CD4-positive, alpha-beta memory T cell (primary cell): ENCODE results near the gene NDUFB10. TPM values are rescaled to one million over a fixed set of nuclear protein-coding genes. Genes with fewer than 3 reads are reported as not detected.

Experiments used
- CTCF ChIA-PET: fragments of 350-600 bp; sonication (Branson Sonifier 250); formaldehyde crosslinking; loops from one replicate; lab custom pipeline; 2021; ENCODE audit warnings: inconsistent platforms; ENCODE audit not compliant: partially characterized antibody; lab: Charles Lee
- POLR2A ChIA-PET: fragments of 350-600 bp; sonication (Branson Sonifier 250); formaldehyde crosslinking; loops from one replicate; lab custom pipeline; 2021; ENCODE audit not compliant: partially characterized antibody; lab: Charles Lee
- DNase-seq, 5 donors: peaks; one replicate each; pipeline versions ENCODE4 v3.0.0 to v3.0.0-alpha.2; 2020 to 2022; ENCODE audit warnings: mixed read lengths in 1 of 5
- H3K27ac ChIP-seq: one replicate; pipeline ENCODE4 v1.7.0; 2013; ENCODE audit warnings: low read depth, low read length
- H3K27me3 ChIP-seq: 2 replicates; pipeline ENCODE4 v1.7.0; 2013; ENCODE audit warnings: mild to moderate bottlenecking, low read length, moderate library complexity; ENCODE audit not compliant: insufficient read depth
- H3K36me3 ChIP-seq: 2 replicates; pipeline ENCODE4 v1.7.0; 2013; ENCODE audit warnings: mild to moderate bottlenecking, low read length, moderate library complexity; ENCODE audit not compliant: insufficient read depth
- H3K4me1 ChIP-seq: 2 replicates; pipeline ENCODE4 v1.7.0; 2013; ENCODE audit warnings: mild to moderate bottlenecking, low read length, moderate library complexity; ENCODE audit not compliant: insufficient read depth
- H3K4me3 ChIP-seq, 2 donors: one replicate each; pipeline ENCODE4 v1.7.0; 2013; ENCODE audit warnings: low read length in 2 of 2, mild to moderate bottlenecking in 1 of 2
- H3K9me3 ChIP-seq, 2 donors: one replicate each; pipeline ENCODE4 v1.7.0; 2013; ENCODE audit warnings: low read length in 2 of 2, control low read depth in 1 of 2; ENCODE audit not compliant: control insufficient read depth in 1 of 2
- H3K27ac Mint-ChIP-seq, 7 donors: one replicate each; pipeline ENCODE4 v1.8.0; 2020 to 2021; ENCODE audit warnings: mixed read lengths in 7 of 7, mild to moderate bottlenecking in 6 of 7, inconsistent platforms in 3 of 7, moderate library complexity in 3 of 7
- H3K27me3 Mint-ChIP-seq, 2 donors: one replicate each; pipeline ENCODE4 v1.8.0; 2020 to 2021; ENCODE audit warnings: mixed read lengths in 2 of 2
- H3K36me3 Mint-ChIP-seq, 2 donors: one replicate each; pipeline ENCODE4 v1.8.0; 2020 to 2021; ENCODE audit warnings: mixed read lengths in 2 of 2, inconsistent platforms in 1 of 2, mild to moderate bottlenecking in 1 of 2
- H3K4me1 Mint-ChIP-seq, 4 donors: one replicate each; pipeline ENCODE4 v1.8.0; 2020 to 2021; ENCODE audit warnings: mixed read lengths in 4 of 4, mild to moderate bottlenecking in 1 of 4
- H3K4me3 Mint-ChIP-seq, 8 donors: one replicate each; pipeline ENCODE4 v1.8.0; 2020 to 2021; ENCODE audit warnings: mixed read lengths in 8 of 8, mild to moderate bottlenecking in 7 of 8, moderate library complexity in 6 of 8, inconsistent platforms in 3 of 8
- H3K9me3 Mint-ChIP-seq, 8 donors: one replicate each; pipeline ENCODE4 v1.8.0; 2020 to 2021; ENCODE audit warnings: mixed read lengths in 8 of 8, mild to moderate bottlenecking in 5 of 8, inconsistent platforms in 3 of 8, moderate library complexity in 1 of 8
- intact Hi-C: fragments of 100-400 bp; cut with micrococcal nuclease; formaldehyde crosslinking; loops from one replicate; pipeline ENCODE4 v1.15.1; 2023
- polyA plus RNA-seq, 2 donors: library from polyadenylated mRNA; unstranded; fragments of 300-500 nt; fragmentation: Illumina TruSeq; gene quantifications; one replicate each; pipeline ENCODE4 v1.2.3, GENCODE V29; 2021
- total RNA-seq, 2 experiments: library from RNA; stranded (reverse); gene quantifications; one replicate each; pipeline ENCODE4 v1.2.3, GENCODE V29; 2021

The NDUFB10 gene
- total RNA-seq (10 to 100 TPM; 76.5 to 86.2 TPM), polyA plus RNA-seq (100 to 1,000 TPM; 205 to 223 TPM)

DNA sequence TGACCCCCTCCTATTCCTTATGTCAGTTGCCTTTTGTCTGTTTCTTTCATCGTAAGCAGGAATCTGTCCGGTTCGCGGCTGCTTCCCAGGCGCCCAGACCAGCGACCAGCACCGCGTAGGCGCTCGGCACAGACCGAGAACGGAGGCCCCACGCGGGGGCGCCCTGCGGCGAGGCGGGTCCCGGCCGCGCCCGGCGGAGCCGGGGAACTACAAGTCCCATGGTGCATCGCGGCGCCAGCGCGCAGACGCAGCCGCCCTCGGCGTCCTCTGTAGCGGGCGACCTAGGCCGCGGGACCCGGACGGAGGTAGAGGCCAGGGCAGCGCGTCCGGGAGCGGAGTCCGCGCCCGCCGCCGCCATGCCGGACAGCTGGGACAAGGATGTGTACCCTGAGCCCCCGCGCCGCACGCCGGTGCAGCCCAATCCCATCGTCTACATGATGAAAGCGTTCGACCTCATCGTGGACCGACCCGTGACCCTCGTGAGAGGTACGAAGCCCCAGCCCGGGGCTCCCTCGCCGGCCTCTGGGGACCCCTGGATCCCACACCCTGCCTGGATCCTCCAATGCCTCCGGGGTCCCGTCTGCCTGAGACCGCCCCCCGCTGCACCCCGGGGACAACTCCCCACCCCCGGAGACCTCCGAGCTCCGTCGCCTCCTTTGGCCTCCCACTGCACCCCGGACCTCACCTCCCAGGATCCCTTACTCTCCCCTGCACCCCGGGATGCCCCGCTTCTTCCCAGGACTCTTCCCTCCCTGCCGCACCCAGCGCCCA is at the start of gene NDUFB10:
TSS of gene NDUFB10 (plus strand) at position 270 of the 771 bp plus-strand sequence. CDS start at position 357, 87 bp downstream.
- Mint-ChIP-seq H3K36me3 (peaks cover 21 to 38% of the 10 kb centered on the region in 2 donors), H3K27me3 (no peaks in the 10 kb centered on the region), H3K27ac (peak within 1 kb of the TSS; percentile 86 to 99 (median 95)), H3K9me3 (peaks cover 0 to 4% (median 0%) of the 10 kb centered on the region in 8 donors), H3K4me1 (peaks cover 26 to 53% (median 40%) of the 10 kb centered on the region in 4 donors), H3K4me3 (peak within 1 kb of the TSS; percentile 88 to 94 (median 92))
- Histone ChIP-seq H3K4me3 (peak within 1 kb of the TSS; percentile 69 to 89), H3K36me3 (peaks cover 18% of the 10 kb centered on the region), H3K4me1 (peaks cover 47% of the 10 kb centered on the region), H3K9me3 (no peaks in the 10 kb centered on the region), H3K27ac (peak within 1 kb of the TSS; percentile 78), H3K27me3 (no peaks in the 10 kb centered on the region)
- intact Hi-C loops: loop anchor here (1.0 to 2.0 kb wide), 6 partner anchors 12 to 194 kb away; partner anchors contain the start of genes GFER and MSRB1
- POLR2A ChIA-PET: interaction anchor here (1.0 to 9.4 kb wide), 8 partner anchors 11 to 555 kb away, joined by 3 to 99 read pairs (median 14); partner anchors contain the start of genes GFER, MSRB1, NOXO1 and SYNGR3
- CTCF ChIA-PET: interaction anchor here (2.6 to 3.3 kb wide), 2 partner anchors 12 to 181 kb away, joined by 10 to 18 read pairs; partner anchors contain the start of gene TBL3
- peak; percentile 84 to 90 (median 87) for DNase-seq

DNA sequence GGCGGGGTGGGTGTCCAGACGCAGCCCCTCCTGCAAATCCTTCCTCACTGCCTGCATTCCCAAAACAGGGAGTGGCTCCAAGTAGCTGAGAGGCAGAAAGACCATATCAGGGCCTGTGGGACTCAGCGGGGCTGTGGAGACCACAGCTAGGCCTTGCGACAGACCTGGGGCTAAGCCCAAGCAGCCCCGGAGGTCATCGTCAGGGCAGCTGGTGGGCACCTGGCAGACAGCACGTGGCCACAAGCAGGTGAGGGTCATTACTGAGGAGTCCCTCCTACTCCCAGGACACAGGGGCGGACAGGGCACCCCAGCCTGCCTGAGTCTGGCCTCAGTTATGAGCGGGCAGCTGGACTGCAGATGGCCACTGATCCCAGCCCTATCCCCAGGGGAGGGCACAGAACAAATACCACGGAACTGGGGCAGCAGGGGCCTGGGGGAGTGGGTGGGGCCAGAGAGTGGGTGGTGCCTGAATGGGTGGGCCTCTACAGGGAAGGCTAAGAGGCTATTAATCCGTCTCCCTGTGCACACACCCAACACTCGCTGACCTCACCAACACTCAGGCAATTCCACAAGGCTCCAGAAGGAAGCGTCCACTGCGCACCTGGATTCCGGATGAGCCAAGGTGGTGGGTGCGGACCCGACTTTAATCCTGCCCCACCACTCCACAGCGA is 49.6 kb upstream of the NDUFB10 start:
- no peaks in the 10 kb centered on the region for H3K36me3 Mint-ChIP-seq
- ChIA-PET POLR2A (no interaction called here), CTCF (interaction anchor here (1.6 kb wide), 1 partner anchor 20 kb away, joined by 4 read pairs; no protein-coding TSS in a partner anchor)

DNA sequence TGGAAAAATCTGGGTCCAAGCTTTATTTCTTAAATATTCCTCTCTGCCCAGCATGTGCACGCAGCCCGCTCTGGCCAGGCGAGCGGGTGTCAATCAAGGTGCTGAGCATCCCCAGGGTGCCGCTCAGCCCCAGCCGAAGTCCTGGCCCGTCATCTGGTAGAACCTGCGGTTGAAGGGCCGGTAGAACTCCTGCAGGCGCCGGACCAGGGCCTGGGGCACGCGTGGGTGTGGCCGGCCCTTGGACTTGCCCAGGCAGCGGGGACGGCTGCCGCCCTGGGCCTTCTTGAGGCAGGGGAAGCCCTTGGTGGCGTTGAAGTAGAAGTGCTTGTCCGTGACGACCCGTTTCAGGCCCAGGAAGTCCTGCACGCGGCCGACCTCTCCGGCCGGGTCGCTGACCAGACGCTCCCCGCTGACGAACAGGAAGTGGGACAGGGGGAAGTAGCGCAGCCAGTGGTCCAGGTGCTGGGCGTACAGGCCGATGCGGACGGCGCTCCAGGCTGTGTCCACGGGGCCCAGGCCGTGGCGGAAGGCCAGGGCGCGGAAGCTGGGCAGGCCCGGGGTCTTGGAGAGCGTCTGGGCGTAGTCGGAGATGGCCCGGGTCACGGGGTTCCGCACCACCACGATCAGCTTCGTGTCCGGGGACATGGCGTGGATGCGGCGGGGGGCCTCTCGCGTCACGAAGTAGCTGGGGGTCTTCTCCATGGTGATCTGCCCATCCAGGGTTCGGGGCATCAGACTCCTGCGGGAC is 47.7 kb upstream of the NDUFB10 start:
- POLR2A ChIA-PET: no interaction called here
- DNase-seq: no peak

More for the DNA sequence above, 49.6 kb upstream of the NDUFB10 start:
- H3K4me1 Mint-ChIP-seq: no peaks in the 10 kb centered on the region
- H3K9me3 Mint-ChIP-seq: peaks cover 0 to 2% (median 0%) of the 10 kb centered on the region in 8 donors
- H3K27ac ChIP-seq: no peak overlapping the region
- H3K4me1 ChIP-seq: no peaks in the 10 kb centered on the region
- intact Hi-C loops: no loop called here
- H3K27me3 ChIP-seq: peaks cover 4% of the 10 kb centered on the region
- DNase-seq: no peak
- peaks cover 6 to 13% of the 10 kb centered on the region in 2 donors for H3K27me3 Mint-ChIP-seq
- no peaks in the 10 kb centered on the region for H3K9me3 ChIP-seq
- no peak overlapping the region for H3K4me3 Mint-ChIP-seq
- no peak overlapping the region for H3K4me3 ChIP-seq
- H3K27ac Mint-ChIP-seq: no peak overlapping the region
- H3K36me3 ChIP-seq: no peaks in the 10 kb centered on the region

DNA sequence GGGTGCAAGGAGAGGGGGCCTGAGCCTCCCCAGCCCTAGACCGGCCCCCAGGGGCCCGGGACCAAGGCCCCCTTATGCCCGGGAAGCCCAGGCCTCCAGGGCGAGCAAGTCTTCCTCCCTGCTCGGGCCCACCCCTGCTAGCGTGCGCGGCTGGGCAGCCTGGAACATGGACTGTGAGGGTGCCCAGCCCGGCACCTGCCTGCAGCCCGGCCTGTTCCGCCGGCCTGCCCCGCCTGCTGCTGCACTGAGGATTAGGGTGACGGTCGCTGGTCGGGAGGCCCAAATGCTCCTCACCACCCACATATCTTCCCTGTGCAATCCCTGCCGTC is 47.2 kb upstream of the NDUFB10 start:
- H3K27ac Mint-ChIP-seq: peak overlapping the region in 1 of 7 donors; percentile 41
- no peaks in the 10 kb centered on the region for H3K4me1 Mint-ChIP-seq
- DNase-seq: no peak
- H3K27me3 Mint-ChIP-seq: peaks cover 19 to 24% of the 10 kb centered on the region in 2 donors
- H3K4me3 Mint-ChIP-seq: no peak overlapping the region
- H3K4me3 ChIP-seq: no peak overlapping the region
- H3K36me3 Mint-ChIP-seq: no peaks in the 10 kb centered on the region
- no peaks in the 10 kb centered on the region for H3K36me3 ChIP-seq
- CTCF ChIA-PET: interaction anchor here (0.7 kb wide), 1 partner anchor 17 kb away, joined by 3 read pairs; no protein-coding TSS in a partner anchor
- no peaks in the 10 kb centered on the region for H3K9me3 ChIP-seq
- peaks cover 0 to 2% (median 0%) of the 10 kb centered on the region in 8 donors for H3K9me3 Mint-ChIP-seq
- no peak overlapping the region for H3K27ac ChIP-seq
- POLR2A ChIA-PET: no interaction called here
- H3K4me1 ChIP-seq: no peaks in the 10 kb centered on the region
- H3K27me3 ChIP-seq: peaks cover 10% of the 10 kb centered on the region
- intact Hi-C loops: no loop called here

More for the DNA sequence above, 47.7 kb upstream of the NDUFB10 start:
- H3K9me3 Mint-ChIP-seq: peaks cover 0 to 2% (median 0%) of the 10 kb centered on the region in 8 donors
- H3K9me3 ChIP-seq: no peaks in the 10 kb centered on the region
- no peak overlapping the region for H3K27ac ChIP-seq
- intact Hi-C loops: no loop called here
- H3K27ac Mint-ChIP-seq: no peak overlapping the region
- H3K36me3 ChIP-seq: no peaks in the 10 kb centered on the region
- peaks cover 6% of the 10 kb centered on the region for H3K27me3 ChIP-seq
- H3K4me1 ChIP-seq: no peaks in the 10 kb centered on the region
- no peaks in the 10 kb centered on the region for H3K36me3 Mint-ChIP-seq
- H3K4me1 Mint-ChIP-seq: no peaks in the 10 kb centered on the region
- H3K4me3 ChIP-seq: no peak overlapping the region
- CTCF ChIA-PET: interaction anchor here (0.7 kb wide), 2 partner anchors 17 to 1847 kb away, joined by 3 read pairs; no protein-coding TSS in a partner anchor
- peaks cover 16 to 22% of the 10 kb centered on the region in 2 donors for H3K27me3 Mint-ChIP-seq
- no peak overlapping the region for H3K4me3 Mint-ChIP-seq

DNA sequence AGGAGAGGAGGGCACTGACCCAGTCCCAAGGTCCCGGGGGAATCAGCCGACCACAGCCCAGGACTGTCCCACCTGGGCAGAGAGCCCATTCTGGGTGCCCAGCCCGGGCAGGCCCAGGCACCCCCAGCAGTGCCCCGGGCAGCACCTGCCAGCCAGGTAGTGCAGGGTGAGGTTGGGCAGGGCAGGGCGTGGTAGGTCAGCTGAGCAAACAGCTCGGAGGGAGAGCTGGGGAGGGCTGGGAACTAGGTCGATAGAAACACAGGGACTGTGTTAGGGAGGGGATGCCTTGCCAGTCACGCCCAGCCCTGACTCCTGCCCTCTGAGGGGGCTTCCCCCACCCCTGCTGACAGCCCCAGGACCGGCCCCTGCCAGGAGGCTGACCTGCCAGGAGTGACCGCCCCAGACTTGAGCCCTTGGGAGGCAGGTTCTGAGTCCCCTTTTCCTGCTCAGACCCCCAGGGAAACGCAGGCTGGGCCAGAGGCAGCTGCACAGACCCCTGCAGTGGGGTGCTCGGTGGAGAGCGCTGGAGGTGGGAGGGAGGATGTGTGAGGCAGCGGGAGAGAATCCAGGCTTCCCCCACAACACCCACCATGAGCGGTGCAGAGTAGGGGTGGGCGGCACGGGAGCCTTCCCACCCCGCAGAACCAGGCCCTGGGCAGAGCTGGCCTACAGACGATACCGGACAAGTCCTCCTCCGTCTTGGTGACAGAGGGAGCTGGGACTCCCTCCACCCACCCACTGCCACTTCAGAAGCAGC is 45.8 kb upstream of the NDUFB10 start:
- H3K36me3 ChIP-seq: no peaks in the 10 kb centered on the region
- intact Hi-C loops: no loop called here
- H3K4me3 ChIP-seq: no peak overlapping the region
- Mint-ChIP-seq H3K27me3 (peaks cover 19 to 24% of the 10 kb centered on the region in 2 donors), H3K27ac (no peak overlapping the region), H3K4me3 (no peak overlapping the region), H3K9me3 (peaks cover 0 to 2% (median 0%) of the 10 kb centered on the region in 8 donors), H3K4me1 (no peaks in the 10 kb centered on the region), H3K36me3 (no peaks in the 10 kb centered on the region)
- H3K27me3 ChIP-seq: peaks cover 10% of the 10 kb centered on the region
- H3K4me1 ChIP-seq: no peaks in the 10 kb centered on the region
- H3K27ac ChIP-seq: no peak overlapping the region
- ChIA-PET CTCF (no interaction called here), POLR2A (no interaction called here)
- no peak for DNase-seq
- no peaks in the 10 kb centered on the region for H3K9me3 ChIP-seq

DNA sequence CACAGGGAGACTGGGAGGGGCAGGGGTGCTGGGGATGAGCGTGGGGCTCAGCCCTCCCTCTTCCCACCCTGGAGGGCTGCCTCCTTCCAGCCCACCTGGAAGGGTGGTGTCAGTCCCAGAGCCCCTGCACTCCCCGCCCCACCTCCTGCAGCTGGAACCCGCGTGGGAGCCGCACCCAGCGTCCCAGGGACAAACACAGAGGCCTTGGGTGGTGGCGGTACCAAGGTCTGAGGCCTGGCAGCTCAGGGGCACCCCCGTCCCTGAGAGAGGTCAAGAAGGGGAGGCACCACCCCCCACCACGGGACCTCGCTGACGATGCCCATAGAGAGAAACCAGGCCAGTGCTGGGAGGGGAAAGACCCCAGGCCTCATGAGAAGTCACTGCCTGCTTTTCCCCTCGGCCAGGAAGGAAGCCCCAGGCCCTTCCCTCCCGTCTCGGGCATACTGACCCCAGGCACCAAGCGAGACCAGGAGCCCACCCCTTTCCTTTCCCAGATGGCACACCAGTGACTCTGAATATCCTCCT is 45.2 kb upstream of the NDUFB10 start:
- ChIA-PET POLR2A (no interaction called here), CTCF (no interaction called here)
- Histone ChIP-seq H3K36me3 (no peaks in the 10 kb centered on the region), H3K4me3 (no peak overlapping the region), H3K27ac (no peak overlapping the region), H3K9me3 (no peaks in the 10 kb centered on the region), H3K4me1 (no peaks in the 10 kb centered on the region), H3K27me3 (peaks cover 10% of the 10 kb centered on the region)
- Mint-ChIP-seq H3K27me3 (peaks cover 18 to 22% of the 10 kb centered on the region in 2 donors), H3K4me3 (no peak overlapping the region), H3K4me1 (no peaks in the 10 kb centered on the region), H3K27ac (no peak overlapping the region), H3K36me3 (no peaks in the 10 kb centered on the region), H3K9me3 (no peaks in the 10 kb centered on the region)
- DNase-seq: no peak
- intact Hi-C loops: no loop called here
